ENCODE data around the gene CLDN7.

CLDN7 gene

DNA sequence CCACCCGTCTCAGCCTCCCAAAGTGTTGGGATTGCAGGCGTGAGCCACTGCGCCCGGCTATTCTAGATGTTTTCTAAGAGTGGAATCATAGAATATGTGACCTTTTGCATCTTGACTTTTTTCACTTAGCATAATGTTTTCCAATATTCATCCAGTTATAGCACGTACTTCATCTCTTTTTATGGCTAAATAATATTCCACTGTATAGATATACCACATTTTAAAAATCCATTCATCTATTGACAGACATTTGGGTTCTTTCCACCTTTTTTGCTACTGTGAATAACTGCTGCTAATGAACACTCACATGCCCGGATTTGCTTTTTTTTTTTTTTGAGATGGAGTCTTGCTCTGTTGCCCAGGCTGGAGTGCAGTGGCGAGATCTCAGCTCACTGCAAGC is 41.9 kb upstream of the CLDN7 start:
- H3K27ac ChIP-seq: no peak overlapping the region
- TF ChIP-seq, protein P1, sequence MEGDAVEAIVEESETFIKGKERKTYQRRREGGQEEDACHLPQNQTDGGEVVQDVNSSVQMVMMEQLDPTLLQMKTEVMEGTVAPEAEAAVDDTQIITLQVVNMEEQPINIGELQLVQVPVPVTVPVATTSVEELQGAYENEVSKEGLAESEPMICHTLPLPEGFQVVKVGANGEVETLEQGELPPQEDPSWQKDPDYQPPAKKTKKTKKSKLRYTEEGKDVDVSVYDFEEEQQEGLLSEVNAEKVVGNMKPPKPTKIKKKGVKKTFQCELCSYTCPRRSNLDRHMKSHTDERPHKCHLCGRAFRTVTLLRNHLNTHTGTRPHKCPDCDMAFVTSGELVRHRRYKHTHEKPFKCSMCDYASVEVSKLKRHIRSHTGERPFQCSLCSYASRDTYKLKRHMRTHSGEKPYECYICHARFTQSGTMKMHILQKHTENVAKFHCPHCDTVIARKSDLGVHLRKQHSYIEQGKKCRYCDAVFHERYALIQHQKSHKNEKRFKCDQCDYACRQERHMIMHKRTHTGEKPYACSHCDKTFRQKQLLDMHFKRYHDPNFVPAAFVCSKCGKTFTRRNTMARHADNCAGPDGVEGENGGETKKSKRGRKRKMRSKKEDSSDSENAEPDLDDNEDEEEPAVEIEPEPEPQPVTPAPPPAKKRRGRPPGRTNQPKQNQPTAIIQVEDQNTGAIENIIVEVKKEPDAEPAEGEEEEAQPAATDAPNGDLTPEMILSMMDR (conservative IDR thresholded peaks at IDR 0.05): no peak
- no peak for TF ChIP-seq ZFX (IDR thresholded peaks at IDR 0.05)

DNA sequence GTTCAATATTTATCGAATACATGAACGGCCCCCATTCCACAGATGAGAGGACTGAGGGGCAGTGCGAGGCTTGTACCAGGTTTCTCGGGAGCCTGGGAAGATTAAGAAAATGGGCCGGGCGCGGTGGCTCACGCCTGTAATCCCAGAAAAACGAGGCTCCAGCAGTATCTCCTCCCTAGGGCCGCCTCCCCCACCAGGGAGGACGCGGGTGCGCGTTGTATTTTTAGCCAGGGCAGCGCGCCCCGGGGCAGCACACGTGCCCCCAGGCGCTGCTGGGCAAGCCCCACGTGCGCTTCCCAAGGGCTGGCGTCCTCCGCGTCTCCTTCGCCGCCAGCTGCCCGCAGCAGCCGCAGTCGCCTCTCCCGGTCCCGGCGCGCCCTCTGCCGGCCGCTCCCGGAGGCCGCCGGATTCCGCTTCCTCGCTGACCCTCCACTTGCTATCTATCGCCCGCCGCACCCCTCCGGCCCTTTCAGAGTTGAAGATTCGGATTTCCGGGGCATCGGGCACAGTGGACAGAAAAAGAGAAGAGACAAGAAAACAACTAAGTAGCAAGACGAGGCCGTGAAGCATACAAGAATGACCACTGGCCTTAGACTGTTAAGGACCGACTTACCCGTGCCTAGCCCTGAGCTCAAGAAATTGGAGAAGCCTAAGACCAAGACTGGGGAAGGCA is 34.0 kb upstream of the CLDN7 start:
- no peak for TF ChIP-seq ZFX (IDR thresholded peaks at IDR 0.05)
- TF ChIP-seq, protein P1 (conservative IDR thresholded peaks at IDR 0.05): peak; percentile 90
- H3K27ac ChIP-seq: peak overlapping the region; percentile 56

DNA sequence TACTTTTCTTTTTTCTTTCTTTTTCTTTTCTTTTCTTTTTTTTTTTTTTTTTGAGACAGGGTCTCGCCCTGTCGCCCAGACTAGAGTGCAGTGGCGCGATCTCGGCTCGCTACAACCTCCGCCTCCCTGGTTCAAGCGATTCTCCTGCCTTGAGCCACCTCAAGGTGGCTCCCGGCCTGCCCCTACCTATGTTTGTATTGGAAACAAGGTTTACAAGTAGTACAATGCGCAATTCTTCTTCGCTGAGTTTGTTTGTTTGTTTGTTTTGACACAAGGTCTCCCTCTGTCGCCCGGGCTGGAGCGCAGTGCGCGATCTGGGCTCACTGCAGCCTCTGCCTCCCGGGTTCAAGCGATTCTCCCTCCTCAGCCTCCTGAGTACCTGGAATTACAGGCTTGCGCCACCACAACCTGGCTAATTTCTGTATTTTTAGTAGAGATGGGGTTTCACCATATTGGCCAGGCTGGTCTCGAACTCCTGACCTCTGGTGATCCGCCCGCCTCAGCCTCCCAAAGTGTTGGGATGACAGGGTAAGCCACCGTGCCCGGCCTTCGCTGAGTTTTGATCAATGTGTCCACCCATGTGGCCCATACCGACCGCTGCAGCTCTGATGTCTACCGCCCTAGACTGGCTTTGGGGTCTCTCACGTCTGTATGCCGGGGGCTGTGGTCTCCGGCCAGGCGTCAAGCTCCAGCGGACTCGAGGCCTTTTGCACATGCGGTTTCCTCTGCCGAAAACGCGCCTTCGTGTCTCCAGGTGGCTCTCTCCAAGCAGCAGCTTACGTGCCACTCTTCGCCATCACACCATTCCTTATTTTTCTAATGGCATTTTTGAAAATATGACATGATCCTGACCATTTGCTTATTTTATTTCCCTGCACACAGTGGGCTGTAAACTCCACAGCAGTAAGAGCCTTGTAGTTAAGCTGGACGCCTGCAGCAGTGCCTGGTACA is 33.2 kb upstream of the CLDN7 start:
- no peak for TF ChIP-seq ZFX (IDR thresholded peaks at IDR 0.05)
- TF ChIP-seq, protein P1 (conservative IDR thresholded peaks at IDR 0.05): no peak
- peak overlapping the region; percentile 56 for H3K27ac ChIP-seq

DNA sequence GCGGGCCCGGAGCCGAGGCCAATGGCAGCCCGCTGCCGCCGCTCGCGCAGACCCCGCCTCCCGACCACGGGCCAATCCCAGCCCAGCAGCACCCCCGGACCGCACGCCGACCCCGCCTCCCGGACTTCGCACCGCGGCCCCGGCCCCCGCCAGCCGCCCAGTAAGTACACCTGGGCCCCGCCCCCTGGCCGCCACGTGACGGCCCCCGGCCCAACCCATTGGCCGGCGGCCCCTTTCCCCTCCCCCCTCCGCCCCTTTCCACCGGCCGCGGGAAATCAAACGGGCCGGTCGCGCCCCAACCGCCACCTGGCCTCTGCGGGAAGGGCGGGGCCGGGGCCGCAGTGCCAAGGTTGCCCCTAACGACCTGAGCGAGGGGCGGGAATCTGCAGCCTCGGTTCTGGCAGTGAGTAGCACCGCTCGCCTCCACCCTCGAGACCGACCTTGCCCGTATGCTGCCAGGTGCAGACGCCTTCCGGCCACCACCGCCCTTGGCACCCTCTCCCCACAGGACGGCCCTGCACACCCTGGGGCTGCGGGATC is 32.4 kb upstream of the CLDN7 start, which contains the start of gene YBX2:
YBX2 (minus strand) TSS at position 26 of the 540 bp plus-strand sequence. CDS start 139 bp downstream, outside the sequence.
- peak within 1 kb of the TSS; percentile 56 for H3K27ac ChIP-seq
- TF ChIP-seq, protein P1 (conservative IDR thresholded peaks at IDR 0.05): no peak
- TF ChIP-seq ZFX (IDR thresholded peaks at IDR 0.05): no peak

DNA sequence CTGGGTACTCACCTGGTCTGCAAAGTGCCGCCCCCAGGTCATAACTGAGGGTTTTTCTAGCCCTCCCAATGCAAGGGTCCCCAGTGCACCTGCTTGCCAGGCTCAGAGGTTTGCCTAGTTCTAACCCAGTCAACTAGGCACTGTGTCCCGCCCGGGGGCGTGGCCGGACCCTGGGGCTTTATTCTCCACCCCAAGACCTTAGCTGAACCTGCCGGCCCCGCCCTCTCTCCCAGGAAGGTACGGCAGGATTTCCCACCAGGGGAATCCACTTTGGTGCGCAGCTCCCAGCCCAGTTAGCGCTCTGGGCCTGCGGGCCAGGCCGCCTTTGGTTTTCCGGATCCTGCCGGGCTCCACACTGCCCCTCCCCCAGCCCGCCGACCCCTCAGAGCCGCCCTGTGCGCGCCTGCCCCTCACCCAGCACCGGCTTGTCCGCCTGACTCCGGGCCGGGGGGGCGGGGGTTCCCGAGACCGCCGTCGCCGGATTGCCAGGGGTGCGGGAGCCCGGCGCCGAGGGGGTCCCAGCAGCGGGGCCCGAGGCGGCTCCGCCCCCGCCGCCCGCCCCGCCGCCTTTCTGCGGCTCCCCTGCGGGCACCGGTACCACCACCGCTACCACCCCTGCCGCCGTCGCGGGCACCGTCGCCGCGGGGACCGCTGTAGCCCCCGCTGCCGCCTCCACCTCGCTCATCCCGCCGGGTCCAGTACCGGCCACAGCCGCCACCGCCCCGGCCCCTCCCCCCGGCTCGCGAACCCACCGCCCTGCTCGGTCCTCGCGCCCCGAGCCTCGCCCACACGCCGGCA is 31.7 kb upstream of the CLDN7 start:
- 0 out of 2 replicates have a peak overlapping the region, but pooled peaks have one; percentile 56 for H3K27ac ChIP-seq
- TF ChIP-seq, protein P1 (conservative IDR thresholded peaks at IDR 0.05): no peak
- no peak for TF ChIP-seq ZFX (IDR thresholded peaks at IDR 0.05)

DNA sequence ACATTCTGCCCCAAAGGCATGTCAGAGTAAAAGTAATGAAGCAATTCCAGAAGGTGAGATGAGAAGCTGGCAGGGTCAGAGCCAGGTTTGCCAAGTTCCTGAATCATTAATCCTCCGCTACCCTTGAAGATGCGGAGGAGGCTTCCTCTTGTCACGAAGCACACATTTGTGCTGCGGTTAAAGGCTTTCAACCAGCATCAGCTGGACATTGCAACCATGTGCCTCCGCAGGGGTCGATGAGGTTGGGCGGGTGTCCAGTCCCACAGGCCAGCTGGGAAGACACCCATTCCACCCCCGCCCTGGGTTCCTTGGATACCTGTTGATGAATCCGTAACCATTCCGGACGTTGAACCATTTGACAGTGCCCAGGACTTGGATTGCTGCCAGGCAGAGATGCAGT is 30.9 kb upstream of the CLDN7 start:
- TF ChIP-seq, protein P1 (conservative IDR thresholded peaks at IDR 0.05): no peak
- no peak for TF ChIP-seq ZFX (IDR thresholded peaks at IDR 0.05)
- H3K27ac ChIP-seq: peak overlapping the region; percentile 10; the same call in 1 of the 2 replicates
